Cardiac septum (tissue), 1 donor: Measurements from ENCODE around the gene KIAA1217. TPM values are rescaled to one million over a fixed set of nuclear protein-coding genes. Genes with fewer than 3 reads are reported as not detected.
A peak's percentile ranks its signal among the peaks of the same experiment; 100 is the strongest.

Source experiments
- DNase-seq: peaks from one replicate; pipeline ENCODE4 v3.0.0-alpha.2; 2020; ENCODE audit warnings: low spot score
- intact Hi-C: fragments of 100-400 bp; cut with DNase I; formaldehyde crosslinking; loops from one replicate; pipeline ENCODE4 v1.14.0; 2022
- total RNA-seq: library from RNA; stranded (reverse); fragmentation: NEBNext Ultra II Directional; extraction: Animal tissue kit (Norgen Biotek cat#: 25700); gene quantifications from one replicate; pipeline ENCODE4 v1.2.1, GENCODE V29; 2021
- donor health status: DM: no; HTN: no; CAD: no.

The KIAA1217 gene
- total RNA-seq, 1 donor from 2014 or later: 24.0 TPM

GRCh38 chr10:24414597-24414996, 205.7 kb downstream of the KIAA1217 start:
- DNase-seq: no peak
- intact Hi-C loops: no loop called here

GRCh38 chr10:24415455-24416125, 206.7 kb downstream of the KIAA1217 start:
- intact Hi-C loops: no loop called here

GRCh38 chr10:24416248-24416647, 207.3 kb downstream of the KIAA1217 start:
- intact Hi-C loops: no loop called here
- DNase-seq: no peak

More at GRCh38 chr10:24415455-24416125, 206.7 kb downstream of the KIAA1217 start:
- peak; percentile 89 for DNase-seq

- DNase-seq: no peak
- intact Hi-C loops: no loop called here
Measured at GRCh38 chr10:24417053-24417452, 208.1 kb downstream of the KIAA1217 start.

GRCh38 chr10:24418532-24418931, 209.6 kb downstream of the KIAA1217 start:
- DNase-seq: no peak
- intact Hi-C loops: no loop called here

- intact Hi-C loops: no loop called here
- no peak for DNase-seq
Measured at GRCh38 chr10:24419066-24419465, 210.1 kb downstream of the KIAA1217 start.

- no peak for DNase-seq
- intact Hi-C loops: no loop called here
Measured at GRCh38 chr10:24425151-24425550, 216.2 kb downstream of the KIAA1217 start.

GRCh38 chr10:24427678-24428409, 218.9 kb downstream of the KIAA1217 start:
- intact Hi-C loops: no loop called here
- DNase-seq: no peak

- no peak for DNase-seq
- intact Hi-C loops: no loop called here
Measured at GRCh38 chr10:24428410-24428782, 219.5 kb downstream of the KIAA1217 start.

GRCh38 chr10:24430591-24430990, 221.7 kb downstream of the KIAA1217 start:
- intact Hi-C loops: no loop called here
- DNase-seq: no peak

- no peak for DNase-seq
- intact Hi-C loops: no loop called here
Measured at GRCh38 chr10:24432478-24433416, 223.8 kb downstream of the KIAA1217 start.

- intact Hi-C loops: no loop called here
Measured at GRCh38 chr10:24433705-24434104, 224.8 kb downstream of the KIAA1217 start.

GRCh38 chr10:24434961-24435360, 226.0 kb downstream of the KIAA1217 start:
- no peak for DNase-seq
- intact Hi-C loops: no loop called here

More at GRCh38 chr10:24433705-24434104, 224.8 kb downstream of the KIAA1217 start:
- no peak for DNase-seq

- intact Hi-C loops: no loop called here
- DNase-seq: no peak
Measured at GRCh38 chr10:24435374-24435773, 226.4 kb downstream of the KIAA1217 start.

GRCh38 chr10:24437302-24437701, 228.4 kb downstream of the KIAA1217 start:
- DNase-seq: no peak
- intact Hi-C loops: no loop called here

- intact Hi-C loops: no loop called here
- no peak for DNase-seq
Measured at GRCh38 chr10:24438800-24439199, 229.9 kb downstream of the KIAA1217 start.

GRCh38 chr10:24439935-24440334, 231.0 kb downstream of the KIAA1217 start:
- DNase-seq: no peak
- intact Hi-C loops: no loop called here

GRCh38 chr10:24440817-24441797, 232.2 kb downstream of the KIAA1217 start:
- DNase-seq: no peak
- intact Hi-C loops: no loop called here

GRCh38 chr10:24442234-24442633, 233.3 kb downstream of the KIAA1217 start:
- no peak for DNase-seq

More at GRCh38 chr10:24442234-24442633, 233.3 kb downstream of the KIAA1217 start:
- intact Hi-C loops: no loop called here
